HepG2 (cell line): ENCODE measurements around the gene PLEKHA6. TPM values are rescaled to one million over a fixed set of nuclear protein-coding genes. Genes with fewer than 3 reads are reported as not detected.

ENCODE experiments used
- AKAP8 ChIP-seq: sonication (generic); formaldehyde crosslinking; IDR thresholded peaks from 2 replicates; pipeline ENCODE4 v1.5.1; 2020; ENCODE audit warnings: mild to moderate bottlenecking, missing genetic modification reagents
- ARID4A ChIP-seq: sonication (generic); formaldehyde crosslinking; IDR thresholded peaks from 2 replicates; pipeline ENCODE4 v1.5.0; 2020; ENCODE audit warnings: mild to moderate bottlenecking, missing genetic modification reagents, borderline replicate concordance
- CENPT ChIP-seq: sonication (generic); formaldehyde crosslinking; IDR thresholded peaks from 2 replicates; pipeline ENCODE4 v1.8.0; 2022; ENCODE audit warnings: low read depth, mild to moderate bottlenecking, moderate library complexity, missing genetic modification reagents
- CREB3 ChIP-seq: sonication (generic); formaldehyde crosslinking; IDR thresholded peaks from 2 replicates; pipeline ENCODE4 v1.5.0; 2020; ENCODE audit warnings: missing genetic modification reagents
- FIP1L1 ChIP-seq: fragments of 200-400 bp; formaldehyde crosslinking; IDR thresholded peaks from 2 replicates; pipeline ENCODE4 v1.6.1; 2018; ENCODE audit warnings: low read depth, mild to moderate bottlenecking, low read length, moderate library complexity, borderline replicate concordance; ENCODE audit not compliant: insufficient read depth
- HNRNPH1 ChIP-seq: fragments of 200-400 bp; formaldehyde crosslinking; optimal IDR thresholded peaks from 2 replicates; pipeline ENCODE3; 2017; ENCODE audit warnings: mild to moderate bottlenecking, low read depth, low read length
- IKZF5 ChIP-seq: IDR thresholded peaks from 2 replicates; pipeline ENCODE4 v1.6.1; 2018; ENCODE audit warnings: missing genetic modification reagents, mild to moderate bottlenecking, missing compliant biosample characterization
- KDM5A ChIP-seq: fragments of 200-600 bp; sonication (generic); IDR thresholded peaks from 2 replicates; pipeline ENCODE4 v1.7.0; 2018; ENCODE audit warnings: antibody characterized with exemption, mild to moderate bottlenecking, low read length, borderline replicate concordance
- MYC ChIP-seq: sonication (generic); formaldehyde crosslinking; IDR thresholded peaks from 2 replicates; pipeline ENCODE4 v1.9.0; 2021; ENCODE audit warnings: missing genetic modification reagents, borderline replicate concordance
- PLSCR1 ChIP-seq: sonication (generic); formaldehyde crosslinking; IDR thresholded peaks from 2 replicates; pipeline ENCODE4 v1.5.0; 2020; ENCODE audit warnings: missing genetic modification reagents, mild to moderate bottlenecking, borderline replicate concordance
- RFX5 ChIP-seq: IDR thresholded peaks from 2 replicates; pipeline ENCODE4 v1.6.1; 2011; ENCODE audit warnings: low read depth, low read length, improper control_type of control experiment
- SP1 ChIP-seq, 2 experiments: fragments of 450-650 bp in 1 of 2; sonication (generic) in 1 of 2; formaldehyde crosslinking in 1 of 2; IDR thresholded peaks; 2 replicates each; pipeline versions ENCODE4 v1.4.0 to v1.6.1; 2016 to 2020; ENCODE audit warnings: missing genetic modification reagents in 1 of 2
- TEAD3 ChIP-seq: optimal IDR thresholded peaks from 2 replicates; pipeline ENCODE3; 2016; ENCODE audit warnings: borderline replicate concordance
- ZFP36L2 ChIP-seq: sonication (generic); formaldehyde crosslinking; IDR thresholded peaks from 2 replicates; pipeline ENCODE4 v1.4.0; 2020; ENCODE audit warnings: missing genetic modification reagents
- ZFYVE20 ChIP-seq: sonication (generic); formaldehyde crosslinking; IDR thresholded peaks from 2 replicates; pipeline ENCODE4 v1.8.0; 2023; ENCODE audit warnings: low read depth, mild to moderate bottlenecking, moderate library complexity, missing genetic modification reagents, borderline replicate concordance
- ZNF274 ChIP-seq: sonication (generic); formaldehyde crosslinking; IDR thresholded peaks from 2 replicates; pipeline ENCODE4 v1.5.1; 2020; ENCODE audit warnings: mild to moderate bottlenecking, missing genetic modification reagents
- ZNF317 ChIP-seq: sonication (generic); formaldehyde crosslinking; IDR thresholded peaks from 2 replicates; pipeline ENCODE4 v1.5.0; 2020; ENCODE audit warnings: mild to moderate bottlenecking, missing genetic modification reagents
- ZNF460 ChIP-seq: sonication (generic); formaldehyde crosslinking; IDR thresholded peaks from 2 replicates; pipeline ENCODE4 v1.5.1; 2020; ENCODE audit warnings: missing genetic modification reagents, mild to moderate bottlenecking, borderline replicate concordance
- ZNF761 ChIP-seq: sonication (generic); formaldehyde crosslinking; conservative IDR thresholded peaks from 2 replicates; pipeline ENCODE4 v1.4.0; 2020; ENCODE audit warnings: mild to moderate bottlenecking, missing genetic modification reagents
- ZNF839 ChIP-seq: sonication (generic); formaldehyde crosslinking; IDR thresholded peaks from 2 replicates; pipeline ENCODE4 v1.4.0; 2020; ENCODE audit warnings: missing genetic modification reagents, mild to moderate bottlenecking, borderline replicate concordance
- ZSCAN31 ChIP-seq: sonication (generic); formaldehyde crosslinking; IDR thresholded peaks from 2 replicates; pipeline ENCODE4 v1.5.0; 2020; ENCODE audit warnings: low read depth, mild to moderate bottlenecking, missing genetic modification reagents
- ZZZ3 ChIP-seq: sonication (generic); formaldehyde crosslinking; IDR thresholded peaks from 2 replicates; pipeline ENCODE4 v1.4.0; 2020; ENCODE audit warnings: missing genetic modification reagents, mild to moderate bottlenecking, borderline replicate concordance
- polyA plus RNA-seq, 8 experiments: library from polyadenylated mRNA; depleted of rRNA in 3 of 8; stranded (reverse) in 7 of 8; unstranded in 1 of 8; fragments of >200 nt; fragmentation: Illumina TruSeq in 4 of 8; extraction: Trizol in 4 of 8; gene quantifications; 2 replicates each; pipeline versions ENCODE4 v1.2.1 to v1.2.3, GENCODE V29; 2011 to 2016; ENCODE audit warnings: low read depth in 4 of 8, missing spikeins in 1 of 8, mixed read lengths in 1 of 8; ENCODE audit not compliant: insufficient read depth in 1 of 8
- total RNA-seq, 5 experiments: library from RNA; depleted of rRNA; stranded (reverse); fragments of >200 nt; fragmentation: Illumina TruSeq; extraction: Trizol; gene quantifications; 2 replicates each; pipeline ENCODE4 v1.2.3, GENCODE V29; 2016; ENCODE audit warnings: low read depth in 1 of 5

The PLEKHA6 gene
- total and polyA plus RNA-seq, 2 of the 13 experiments (the other 11 are each of a cell fraction or from before 2014, with no cell fraction given) = 5.3 to 11.4 TPM

- TF ChIP-seq ARID4A (CRISPR knock-in tag) (peak; percentile 75; the same call in 1 of the 2 replicates), AKAP8 (CRISPR knock-in tag) (peak; percentile 85), ZSCAN31 (CRISPR knock-in tag) (peak; percentile 90), ZNF460 (CRISPR knock-in tag) (no peak), ZNF317 (CRISPR knock-in tag) (peak; percentile 61; the same call in 1 of the 2 replicates), TEAD3 (peak; percentile 96), KDM5A (peak; percentile 32; the same call in 1 of the 2 replicates), FIP1L1 (no peak), PLSCR1 (CRISPR knock-in tag) (no peak), ZNF274 (CRISPR knock-in tag) (0 out of 2 replicates have a peak, but pooled peaks have one; percentile 23), HNRNPH1 (no peak), MYC (CRISPR knock-in tag) (peak; percentile 88), SP1 (IDR thresholded peaks at IDR 0.05) (no peak), SP1 (CRISPR knock-in tag; IDR thresholded peaks at IDR 0.05) (0 out of 2 replicates have a peak, but pooled peaks have one; percentile 29), ZNF761 (peak; percentile 78; the same call in 1 of the 2 replicates), ZNF839 (0 out of 2 replicates have a peak, but pooled peaks have one; percentile 45), IKZF5 (peak; percentile 85), CENPT (CRISPR knock-in tag) (no peak), ZFP36L2 (CRISPR knock-in tag) (no peak), ZFYVE20 (CRISPR knock-in tag) (no peak), RFX5 (no peak), ZZZ3 (CRISPR knock-in tag) (no peak; the same call in 1 of the 2 replicates), CREB3 (CRISPR knock-in tag) (no peak)
Observed at GRCh38 chr1:204254031-204254661, 105.6 kb downstream of the PLEKHA6 start (continued).
